HepG2 (cell line): ENCODE results near the gene PSMC3IP. TPM values are rescaled to one million over a fixed set of nuclear protein-coding genes. Genes with fewer than 3 reads are reported as not detected.
A peak's percentile ranks its signal among the peaks of the same experiment; 100 is the strongest.

ENCODE experiments used
- DBP ChIP-seq: sonication (generic); formaldehyde crosslinking; IDR thresholded peaks from 2 replicates; pipeline ENCODE4 v1.4.0; 2020; ENCODE audit warnings: missing genetic modification reagents; ENCODE audit errors: not compliant biosample characterization
- GTF3A ChIP-seq: sonication (generic); formaldehyde crosslinking; conservative IDR thresholded peaks from 2 replicates; pipeline ENCODE4 v1.4.0; 2020; ENCODE audit warnings: mild to moderate bottlenecking, missing genetic modification reagents
- HDAC1 ChIP-seq: sonication (generic); formaldehyde crosslinking; IDR thresholded peaks from 2 replicates; pipeline ENCODE4 v1.5.1; 2020; ENCODE audit warnings: mild to moderate bottlenecking, missing genetic modification reagents
- KLF15 ChIP-seq: sonication (generic); formaldehyde crosslinking; IDR thresholded peaks from 2 replicates; pipeline ENCODE4 v1.8.1; 2023; ENCODE audit warnings: borderline replicate concordance, mild to moderate bottlenecking, inconsistent platforms, missing genetic modification reagents, mixed read lengths
- NRL ChIP-seq: sonication (generic); formaldehyde crosslinking; IDR thresholded peaks from 2 replicates; pipeline ENCODE4 v1.5.0; 2020; ENCODE audit warnings: missing genetic modification reagents, mild to moderate bottlenecking, moderate library complexity, borderline replicate concordance
- PRPF4 ChIP-seq: fragments of 200-400 bp; formaldehyde crosslinking; IDR thresholded peaks from 2 replicates; pipeline ENCODE4 v1.6.1; 2016; ENCODE audit warnings: low read length, low read depth; ENCODE audit not compliant: poor library complexity, severe bottlenecking
- RELA ChIP-seq: sonication (generic); formaldehyde crosslinking; IDR thresholded peaks from 2 replicates; pipeline ENCODE4 v1.4.0; 2020; ENCODE audit warnings: missing genetic modification reagents
- SALL1 ChIP-seq: sonication (generic); formaldehyde crosslinking; IDR thresholded peaks from 2 replicates; pipeline ENCODE4 v1.8.0; 2022; ENCODE audit warnings: mild to moderate bottlenecking, missing genetic modification reagents
- SIX1 ChIP-seq: sonication (generic); formaldehyde crosslinking; IDR thresholded peaks from 2 replicates; pipeline ENCODE4 v1.4.0; 2020; ENCODE audit warnings: missing genetic modification reagents, borderline replicate concordance
- SMARCE1 ChIP-seq: fragments of 450-650 bp; IDR thresholded peaks from 2 replicates; pipeline ENCODE4 v1.6.1; 2017; ENCODE audit warnings: borderline replicate concordance
- UBTF ChIP-seq: sonication (generic); formaldehyde crosslinking; IDR thresholded peaks from 2 replicates; pipeline ENCODE4 v1.4.0; 2020; ENCODE audit warnings: mild to moderate bottlenecking, missing genetic modification reagents
- ZNF7 ChIP-seq: IDR thresholded peaks from 2 replicates; pipeline ENCODE4 v1.6.1; 2016; ENCODE audit warnings: missing biosample characterization, missing genetic modification reagents
- ZNF761 ChIP-seq: sonication (generic); formaldehyde crosslinking; conservative IDR thresholded peaks from 2 replicates; pipeline ENCODE4 v1.4.0; 2020; ENCODE audit warnings: mild to moderate bottlenecking, missing genetic modification reagents
- ZSCAN9 ChIP-seq: IDR thresholded peaks from 2 replicates; pipeline ENCODE4 v1.6.1; 2016; ENCODE audit warnings: borderline replicate concordance
- polyA plus RNA-seq, 8 experiments: library from polyadenylated mRNA; depleted of rRNA in 3 of 8; stranded (reverse) in 7 of 8; unstranded in 1 of 8; fragments of >200 nt; fragmentation: Illumina TruSeq in 4 of 8; extraction: Trizol in 4 of 8; gene quantifications; 2 replicates each; pipeline versions ENCODE4 v1.2.1 to v1.2.3, GENCODE V29; 2011 to 2016; ENCODE audit warnings: low read depth in 4 of 8, missing spikeins in 1 of 8, mixed read lengths in 1 of 8; ENCODE audit not compliant: insufficient read depth in 1 of 8
- total RNA-seq, 5 experiments: library from RNA; depleted of rRNA; stranded (reverse); fragments of >200 nt; fragmentation: Illumina TruSeq; extraction: Trizol; gene quantifications; 2 replicates each; pipeline ENCODE4 v1.2.3, GENCODE V29; 2016; ENCODE audit warnings: low read depth in 1 of 5
- TF ChIP-seq, protein P1 (sequence below): sonication (generic); formaldehyde crosslinking; IDR thresholded peaks from 2 replicates; pipeline ENCODE4 v1.4.0; 2020; ENCODE audit warnings: missing genetic modification reagents, mild to moderate bottlenecking, borderline replicate concordance
- TF ChIP-seq, protein P2 (sequence below): sonication (generic); formaldehyde crosslinking; IDR thresholded peaks from 2 replicates; pipeline ENCODE4 v1.9.0; 2021; ENCODE audit warnings: missing genetic modification reagents, borderline replicate concordance
- TF ChIP-seq, protein P3 (sequence below), 2 experiments: sonication (generic) in 1 of 2; formaldehyde crosslinking in 1 of 2; IDR thresholded peaks; 2 replicates each; pipeline versions ENCODE4 v1.4.0 to v1.6.1; 2018 to 2020; ENCODE audit warnings: missing genetic modification reagents in 2 of 2, borderline replicate concordance in 1 of 2, low read depth in 1 of 2, mild to moderate bottlenecking in 1 of 2, missing biosample characterization in 1 of 2

The PSMC3IP gene
- total and polyA plus RNA-seq, 2 of the 13 experiments (the other 11 are each of a cell fraction or from before 2014, with no cell fraction given): 6.5 to 22.4 TPM

DNA sequence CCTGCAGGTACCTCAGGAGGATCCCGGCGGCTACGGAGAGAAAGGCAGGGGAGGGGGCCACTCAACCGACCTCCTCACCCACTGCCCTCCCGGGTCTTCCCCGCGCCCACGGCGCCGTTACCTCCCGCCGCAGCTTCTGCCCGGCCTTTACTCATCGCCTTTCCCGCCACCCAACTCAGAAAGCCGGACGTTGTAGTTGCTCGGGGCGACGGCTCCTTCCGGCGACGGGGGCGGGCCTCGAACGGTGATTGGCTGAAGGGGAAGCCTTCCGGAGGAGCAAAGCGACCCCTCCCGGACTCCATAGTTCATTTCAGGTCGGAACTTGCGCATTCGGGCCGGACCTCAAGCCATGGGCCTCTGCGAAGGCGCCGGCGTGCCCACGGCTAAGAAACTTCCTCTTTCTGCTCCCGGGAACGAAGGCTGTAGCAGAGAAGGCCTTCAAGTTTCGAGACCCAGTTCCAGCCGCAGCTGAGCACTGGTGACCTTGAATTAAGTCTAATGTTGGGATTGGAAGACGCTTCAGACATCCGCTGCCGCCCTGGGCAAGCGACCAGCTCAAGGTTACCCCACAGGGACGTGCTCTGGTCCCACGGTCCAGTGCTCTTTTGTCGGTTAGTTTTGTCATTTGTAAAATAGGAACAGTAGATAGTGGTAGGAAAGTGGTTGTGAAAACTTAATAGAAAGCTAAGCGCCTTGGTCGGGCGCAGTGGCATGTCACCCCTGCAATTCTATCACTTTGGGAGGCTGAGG, at the start of gene PSMC3IP (continued):
- TF ChIP-seq, protein P1, sequence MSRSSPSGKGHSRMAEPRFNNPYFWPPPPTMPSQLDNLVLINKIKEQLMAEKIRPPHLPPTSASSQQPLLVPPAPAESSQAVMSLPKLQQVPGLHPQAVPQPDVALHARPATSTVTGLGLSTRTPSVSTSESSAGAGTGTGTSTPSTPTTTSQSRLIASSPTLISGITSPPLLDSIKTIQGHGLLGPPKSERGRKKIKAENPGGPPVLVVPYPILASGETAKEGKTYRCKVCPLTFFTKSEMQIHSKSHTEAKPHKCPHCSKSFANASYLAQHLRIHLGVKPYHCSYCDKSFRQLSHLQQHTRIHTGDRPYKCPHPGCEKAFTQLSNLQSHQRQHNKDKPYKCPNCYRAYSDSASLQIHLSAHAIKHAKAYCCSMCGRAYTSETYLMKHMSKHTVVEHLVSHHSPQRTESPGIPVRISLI: no peak
- TF ChIP-seq KLF15 (CRISPR knock-in tag) (peak; percentile 70; the same call in 1 of the 2 replicates), DBP (CRISPR knock-in tag) (peak; percentile 82), SMARCE1 (no peak), ZNF7 (CRISPR knock-in tag) (peak; percentile 49; the same call in 1 of the 2 replicates), SIX1 (CRISPR knock-in tag) (0 out of 2 replicates have a peak, but pooled peaks have one; percentile 31), HDAC1 (CRISPR knock-in tag) (peak; percentile 99), PRPF4 (no peak), ZNF761 (peak; percentile 70; the same call in 1 of the 2 replicates), NRL (CRISPR knock-in tag) (peak; percentile 95), GTF3A (no peak), RELA (CRISPR knock-in tag) (no peak), SALL1 (peak; percentile 86), ZSCAN9 (CRISPR knock-in tag) (peak; percentile 94; the same call in 1 of the 2 replicates), UBTF (CRISPR knock-in tag) (peak; percentile 54)
- TF ChIP-seq, protein P2, sequence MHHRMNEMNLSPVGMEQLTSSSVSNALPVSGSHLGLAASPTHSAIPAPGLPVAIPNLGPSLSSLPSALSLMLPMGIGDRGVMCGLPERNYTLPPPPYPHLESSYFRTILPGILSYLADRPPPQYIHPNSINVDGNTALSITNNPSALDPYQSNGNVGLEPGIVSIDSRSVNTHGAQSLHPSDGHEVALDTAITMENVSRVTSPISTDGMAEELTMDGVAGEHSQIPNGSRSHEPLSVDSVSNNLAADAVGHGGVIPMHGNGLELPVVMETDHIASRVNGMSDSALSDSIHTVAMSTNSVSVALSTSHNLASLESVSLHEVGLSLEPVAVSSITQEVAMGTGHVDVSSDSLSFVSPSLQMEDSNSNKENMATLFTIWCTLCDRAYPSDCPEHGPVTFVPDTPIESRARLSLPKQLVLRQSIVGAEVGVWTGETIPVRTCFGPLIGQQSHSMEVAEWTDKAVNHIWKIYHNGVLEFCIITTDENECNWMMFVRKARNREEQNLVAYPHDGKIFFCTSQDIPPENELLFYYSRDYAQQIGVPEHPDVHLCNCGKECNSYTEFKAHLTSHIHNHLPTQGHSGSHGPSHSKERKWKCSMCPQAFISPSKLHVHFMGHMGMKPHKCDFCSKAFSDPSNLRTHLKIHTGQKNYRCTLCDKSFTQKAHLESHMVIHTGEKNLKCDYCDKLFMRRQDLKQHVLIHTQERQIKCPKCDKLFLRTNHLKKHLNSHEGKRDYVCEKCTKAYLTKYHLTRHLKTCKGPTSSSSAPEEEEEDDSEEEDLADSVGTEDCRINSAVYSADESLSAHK (CRISPR knock-in tag): 0 out of 2 replicates have a peak, but pooled peaks have one; percentile 60
- TF ChIP-seq, protein P3, sequence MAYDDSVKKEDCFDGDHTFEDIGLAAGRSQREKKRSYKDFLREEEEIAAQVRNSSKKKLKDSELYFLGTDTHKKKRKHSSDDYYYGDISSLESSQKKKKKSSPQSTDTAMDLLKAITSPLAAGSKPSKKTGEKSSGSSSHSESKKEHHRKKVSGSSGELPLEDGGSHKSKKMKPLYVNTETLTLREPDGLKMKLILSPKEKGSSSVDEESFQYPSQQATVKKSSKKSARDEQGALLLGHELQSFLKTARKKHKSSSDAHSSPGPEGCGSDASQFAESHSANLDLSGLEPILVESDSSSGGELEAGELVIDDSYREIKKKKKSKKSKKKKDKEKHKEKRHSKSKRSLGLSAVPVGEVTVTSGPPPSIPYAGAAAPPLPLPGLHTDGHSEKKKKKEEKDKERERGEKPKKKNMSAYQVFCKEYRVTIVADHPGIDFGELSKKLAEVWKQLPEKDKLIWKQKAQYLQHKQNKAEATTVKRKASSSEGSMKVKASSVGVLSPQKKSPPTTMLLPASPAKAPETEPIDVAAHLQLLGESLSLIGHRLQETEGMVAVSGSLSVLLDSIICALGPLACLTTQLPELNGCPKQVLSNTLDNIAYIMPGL (CRISPR knock-in tag; IDR thresholded peaks at IDR 0.05; ENCODE audit: borderline replicate concordance in 1 of 2, low read depth in 1 of 2): peak; percentile 93 to 96
